NCI-H2107 (cell line): ENCODE measurements around the gene PLIN5.

Experiments used
- DNase-seq: peaks from one replicate; lab custom pipeline; 2025; lab: John Stamatoyannopoulos, UW

Gene PLIN5

DNA sequence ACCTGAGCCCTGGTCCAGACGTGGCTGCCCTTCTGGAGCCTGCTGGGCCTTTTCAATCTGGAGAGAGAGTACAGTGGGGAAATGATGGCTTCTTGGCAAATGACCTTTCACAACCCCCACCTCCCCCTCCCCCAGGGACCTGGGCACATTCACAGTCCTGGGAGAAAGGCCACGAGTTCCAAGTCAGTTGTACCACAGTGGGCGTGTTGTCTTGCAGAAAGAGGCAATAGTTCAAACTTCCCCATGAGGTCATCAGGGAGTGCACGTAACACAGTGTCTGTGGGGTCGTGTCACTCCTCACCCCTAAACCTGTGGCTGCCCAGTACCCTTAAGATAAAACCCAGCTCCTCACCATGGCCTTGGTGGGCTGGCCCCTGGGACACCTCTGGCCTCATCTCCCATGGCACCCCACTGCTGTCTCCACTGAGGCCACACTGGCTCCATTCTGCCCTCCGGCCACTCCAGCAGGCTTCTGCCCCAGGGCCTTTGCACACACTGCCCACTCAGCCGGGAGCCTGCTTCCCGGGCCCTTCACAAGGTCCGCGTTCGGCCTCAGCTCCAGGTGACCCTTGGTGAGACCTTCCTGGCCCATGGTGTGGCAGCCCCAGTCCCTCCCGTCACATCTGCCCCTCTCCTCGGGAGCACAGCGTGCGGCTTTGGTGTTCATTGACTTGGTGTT is 30.0 kb downstream of the PLIN5 start:
- DNase-seq: no peak

GRCh38 chr19:4504297-4504701 is 30.7 kb downstream of the PLIN5 start:
- DNase-seq: no peak

DNA sequence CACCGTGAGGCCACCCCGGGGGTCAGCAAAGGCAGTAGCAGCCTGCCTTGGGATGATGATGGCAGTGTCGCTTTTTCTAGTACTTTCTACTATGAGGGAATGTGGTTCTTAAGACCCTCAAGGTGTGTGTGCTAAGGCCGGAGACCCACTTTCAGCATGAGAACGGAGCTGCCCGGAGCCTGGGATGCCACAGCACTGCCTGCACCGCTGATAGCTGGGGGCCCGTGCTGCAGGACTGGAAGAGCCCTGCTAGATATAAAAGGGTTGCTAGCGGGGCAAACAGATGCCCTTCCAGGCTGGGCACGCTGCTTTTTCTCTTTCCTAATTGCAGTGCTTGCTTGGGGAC is 31.2 kb downstream of the PLIN5 start:
- no peak for DNase-seq

DNA sequence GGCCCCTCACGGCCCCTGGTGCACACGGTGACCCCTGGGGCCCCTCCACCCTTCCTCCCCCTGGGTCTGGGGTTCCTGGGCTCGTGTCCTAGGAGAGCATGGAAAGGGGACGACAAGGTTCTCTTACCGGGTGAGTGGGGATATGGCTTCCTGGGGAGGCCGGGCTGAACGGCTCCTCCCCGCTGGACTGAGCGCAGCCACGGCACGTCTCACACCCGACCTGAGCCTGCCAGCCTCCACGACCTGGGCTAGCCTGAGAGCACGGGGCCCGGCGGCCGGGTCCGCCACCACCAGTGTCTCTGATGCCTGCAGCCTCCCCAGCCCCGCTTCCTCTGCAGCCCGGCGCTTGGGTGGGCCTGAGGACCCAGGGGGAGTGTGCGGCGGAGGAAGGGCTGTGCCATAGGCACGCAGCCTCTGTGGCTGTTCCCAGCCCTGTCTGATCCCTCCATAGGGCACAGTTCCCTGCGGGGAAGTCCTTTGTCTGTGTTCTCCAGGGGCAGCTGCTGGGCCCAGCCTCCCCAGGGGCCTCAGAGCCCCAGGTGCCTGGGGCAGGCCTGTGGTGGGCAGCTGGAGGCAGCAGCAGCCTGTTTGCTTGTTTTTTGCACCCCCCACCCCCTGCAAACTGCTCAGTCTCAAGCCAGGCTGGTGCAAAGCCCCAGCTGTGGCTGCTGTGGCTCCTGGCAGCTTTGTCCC is 31.7 kb downstream of the PLIN5 start:
- DNase-seq: no peak

DNA sequence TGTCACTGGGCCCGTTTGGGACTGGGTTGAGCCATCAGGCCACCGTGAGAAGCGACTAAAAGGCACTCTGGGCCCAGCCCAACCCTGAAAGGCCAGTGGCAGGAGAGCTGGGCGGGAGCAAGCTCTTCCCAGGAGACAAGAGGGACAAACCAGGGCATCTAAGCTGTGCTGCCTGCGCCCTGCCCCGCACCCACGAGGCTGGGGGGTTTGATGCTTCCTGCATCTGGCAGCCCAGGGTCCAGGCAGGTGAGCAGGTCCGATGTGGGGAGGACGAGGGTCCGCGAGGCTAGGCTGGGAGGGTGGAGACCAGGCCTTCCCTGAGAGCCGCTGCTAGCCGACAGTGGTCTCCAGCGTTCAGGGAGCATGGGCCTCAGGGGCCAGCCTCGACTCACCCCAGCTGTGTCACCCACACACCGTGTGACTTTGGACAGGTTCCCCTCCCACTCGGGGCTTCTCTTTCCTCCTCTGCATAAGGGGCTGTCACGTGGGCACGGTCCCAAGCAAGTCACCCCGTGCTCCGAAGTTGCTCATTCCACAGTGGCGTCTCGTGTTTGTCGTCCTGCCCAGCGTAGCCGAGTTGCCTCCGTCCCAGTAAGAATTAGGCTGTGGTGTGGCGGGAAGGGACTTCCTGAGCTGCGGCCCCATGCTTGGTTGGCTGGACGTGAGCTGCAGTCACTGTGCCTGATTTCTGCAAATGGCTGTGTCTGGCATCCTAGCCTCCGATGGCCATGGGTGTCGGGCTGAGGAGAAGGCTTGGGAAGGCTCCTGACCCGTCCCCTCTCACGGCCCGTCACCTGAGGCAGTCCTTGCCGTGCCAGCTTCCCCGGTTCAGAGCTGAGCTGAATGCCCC is 32.5 kb downstream of the PLIN5 start:
- no peak for DNase-seq

GRCh38 chr19:4501691-4502090 is 33.3 kb downstream of the PLIN5 start:
- DNase-seq: no peak

DNA sequence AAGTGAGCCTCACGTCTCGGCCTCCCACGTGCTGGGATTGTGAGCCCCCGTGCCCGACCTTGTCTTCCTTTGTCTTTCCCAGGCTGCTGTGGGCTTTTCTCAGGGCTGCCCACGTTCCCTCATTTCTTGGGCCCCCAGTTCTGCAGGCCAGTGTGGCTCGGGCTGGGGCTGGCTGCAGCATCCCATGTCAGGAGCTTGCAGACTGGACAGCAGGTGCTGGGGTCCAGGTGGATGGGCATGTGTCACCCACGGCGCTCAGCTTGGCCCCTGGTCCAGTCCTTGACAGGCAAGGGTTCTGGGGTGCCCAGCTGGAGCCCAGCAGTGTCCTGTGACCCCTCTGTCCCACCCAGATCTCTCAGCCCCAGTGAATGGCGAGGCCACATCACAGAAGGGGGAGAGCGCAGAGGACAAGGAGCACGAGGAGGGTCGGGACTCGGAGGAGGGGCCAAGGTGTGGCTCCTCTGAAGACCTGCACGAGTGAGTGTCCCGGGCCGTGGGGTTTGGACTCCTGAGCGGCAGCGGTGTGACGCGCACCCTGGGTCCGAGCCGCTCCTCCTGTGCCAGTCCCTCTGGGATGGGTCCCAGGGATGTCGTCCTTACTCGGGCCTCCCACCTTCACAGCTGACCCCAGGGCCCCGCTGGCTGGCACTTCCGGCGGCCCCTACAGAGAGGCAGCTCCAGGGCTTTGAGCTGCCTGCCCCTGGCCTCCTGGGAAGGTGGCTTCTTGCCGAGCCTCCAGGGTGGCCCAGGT is 34.0 kb downstream of the PLIN5 start:
- DNase-seq: no peak

GRCh38 chr19:4499855-4500254 is 35.2 kb downstream of the PLIN5 start:
- DNase-seq: no peak

GRCh38 chr19:4499318-4499717 is 35.7 kb downstream of the PLIN5 start:
- no peak for DNase-seq

GRCh38 chr19:4498694-4499093 is 36.3 kb downstream of the PLIN5 start:
- DNase-seq: no peak

DNA sequence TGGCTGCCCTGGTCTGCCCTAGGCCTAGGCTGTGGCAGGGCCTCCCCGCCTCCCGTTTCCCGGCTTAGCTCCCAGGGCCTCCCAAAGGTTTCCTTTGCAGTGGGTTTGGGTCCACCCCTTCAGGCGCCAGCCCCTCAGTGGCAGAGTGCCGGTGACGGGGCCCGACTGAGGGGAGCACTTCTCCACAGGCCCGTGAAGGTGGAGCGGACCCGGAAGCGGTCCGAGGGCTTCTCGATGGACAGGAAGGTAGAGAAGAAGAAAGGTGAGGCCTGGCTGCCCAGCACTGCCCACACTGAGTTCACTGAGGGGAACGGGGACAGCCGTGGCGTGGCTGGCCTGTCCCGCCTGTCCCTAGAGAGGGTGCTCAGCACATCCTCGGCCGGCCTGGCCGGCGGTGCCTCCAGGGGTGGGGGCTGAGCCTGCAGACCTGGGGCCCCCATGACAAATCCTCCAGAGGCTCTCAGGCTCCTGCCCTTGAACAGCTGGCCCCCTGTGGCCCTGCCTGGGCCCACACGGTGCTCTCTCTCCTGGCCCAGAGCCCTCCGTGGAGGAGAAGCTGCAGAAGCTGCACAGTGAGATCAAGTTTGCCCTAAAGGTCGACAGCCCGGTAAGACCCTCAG is 37.1 kb downstream of the PLIN5 start:
- DNase-seq: no peak

- DNase-seq: no peak
These were observed 38.7 kb downstream of the PLIN5 start for GRCh38 chr19:4496304-4496703.

DNA sequence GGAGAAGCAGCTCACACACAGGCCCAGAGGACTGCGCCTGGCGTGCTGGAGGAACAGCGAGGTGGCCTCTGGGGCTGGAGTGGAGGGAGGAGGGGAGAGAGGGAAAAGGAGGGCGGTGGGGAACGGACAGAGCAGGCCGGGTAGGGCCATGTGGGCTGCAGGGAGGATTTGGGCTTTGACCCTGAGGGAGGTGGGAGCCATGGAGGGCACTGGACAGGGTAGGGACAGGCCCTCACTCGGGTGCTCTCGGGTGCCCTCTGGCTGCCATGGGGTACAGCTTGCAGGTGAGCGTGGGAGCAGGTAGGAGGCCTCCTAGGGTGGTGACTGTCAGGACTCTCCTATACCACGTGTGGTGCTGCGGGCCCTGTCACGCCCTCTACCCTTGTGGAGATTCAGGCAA is 39.6 kb downstream of the PLIN5 start:
- DNase-seq: no peak

- no peak for DNase-seq
These were observed 40.3 kb downstream of the PLIN5 start for GRCh38 chr19:4494691-4495064.

DNA sequence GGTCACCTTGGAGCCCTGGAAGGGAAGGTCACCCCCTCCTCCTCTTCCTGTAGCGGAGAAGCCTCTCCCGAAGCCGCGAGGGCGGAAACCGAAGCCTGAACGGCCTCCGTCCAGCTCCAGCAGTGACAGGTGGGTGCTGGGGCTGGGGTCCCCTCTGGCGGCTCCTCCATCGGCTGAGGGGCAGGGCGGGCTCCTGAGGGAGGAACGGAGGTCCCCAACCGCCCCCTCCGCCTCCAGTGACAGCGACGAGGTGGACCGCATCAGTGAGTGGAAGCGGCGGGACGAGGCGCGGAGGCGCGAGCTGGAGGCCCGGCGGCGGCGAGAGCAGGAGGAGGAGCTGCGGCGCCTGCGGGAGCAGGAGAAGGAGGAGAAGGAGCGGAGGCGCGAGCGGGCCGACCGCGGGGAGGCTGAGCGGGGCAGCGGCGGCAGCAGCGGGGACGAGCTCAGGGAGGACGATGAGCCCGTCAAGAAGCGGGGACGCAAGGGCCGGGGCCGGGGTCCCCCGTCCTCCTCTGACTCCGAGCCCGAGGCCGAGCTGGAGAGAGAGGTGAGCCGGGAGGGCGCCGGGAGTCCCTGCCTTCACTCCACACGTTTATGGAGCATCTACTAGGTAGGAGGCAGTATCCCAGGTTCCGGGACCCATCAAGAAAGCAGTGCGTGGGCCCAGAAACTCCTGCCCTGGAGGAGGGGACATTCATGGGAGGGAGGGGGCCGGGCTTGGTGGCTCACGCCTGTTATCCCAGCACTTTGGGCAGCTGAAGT is 40.9 kb downstream of the PLIN5 start:
- no peak for DNase-seq

DNA sequence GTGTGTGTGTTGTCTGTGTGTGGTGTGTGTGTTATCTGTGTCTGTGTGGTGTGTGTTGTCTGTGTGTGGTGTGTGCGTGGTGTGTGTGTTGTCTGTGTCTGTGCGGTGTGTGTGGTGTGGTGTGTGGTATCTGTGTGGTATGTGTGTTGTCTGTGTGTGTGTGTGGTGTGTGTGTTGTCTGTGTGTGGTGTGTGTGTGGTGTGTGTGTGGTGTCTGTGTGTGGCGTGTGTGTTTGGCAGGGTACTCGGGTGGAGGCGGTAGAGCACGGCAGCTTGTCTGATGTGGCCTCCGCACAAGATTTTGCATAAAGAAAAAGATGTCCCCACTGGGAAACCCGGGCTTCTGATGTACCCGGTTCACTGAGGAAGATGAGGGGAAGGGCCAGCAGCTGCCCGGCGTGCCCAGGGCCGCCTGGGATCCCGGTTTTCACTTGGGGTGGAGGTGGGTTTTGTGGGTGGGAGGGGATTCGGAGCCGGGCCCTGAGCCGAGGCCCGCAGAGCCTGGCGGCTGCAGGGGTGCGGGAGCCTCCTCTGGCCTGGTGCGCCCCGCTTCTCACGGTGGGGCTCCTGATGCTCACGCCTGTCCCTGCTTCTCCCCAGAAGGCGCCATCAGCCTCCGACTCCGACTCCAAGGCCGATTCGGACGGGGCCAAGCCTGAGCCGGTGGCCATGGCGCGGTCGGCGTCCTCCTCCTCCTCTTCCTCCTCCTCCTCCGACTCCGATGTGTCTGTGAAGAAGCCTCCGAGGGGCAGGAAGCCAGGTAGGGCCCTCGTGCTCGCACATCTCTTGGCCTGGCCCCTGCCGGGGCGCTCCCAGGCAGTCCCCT is 41.7 kb downstream of the PLIN5 start:
- DNase-seq: no peak

DNA sequence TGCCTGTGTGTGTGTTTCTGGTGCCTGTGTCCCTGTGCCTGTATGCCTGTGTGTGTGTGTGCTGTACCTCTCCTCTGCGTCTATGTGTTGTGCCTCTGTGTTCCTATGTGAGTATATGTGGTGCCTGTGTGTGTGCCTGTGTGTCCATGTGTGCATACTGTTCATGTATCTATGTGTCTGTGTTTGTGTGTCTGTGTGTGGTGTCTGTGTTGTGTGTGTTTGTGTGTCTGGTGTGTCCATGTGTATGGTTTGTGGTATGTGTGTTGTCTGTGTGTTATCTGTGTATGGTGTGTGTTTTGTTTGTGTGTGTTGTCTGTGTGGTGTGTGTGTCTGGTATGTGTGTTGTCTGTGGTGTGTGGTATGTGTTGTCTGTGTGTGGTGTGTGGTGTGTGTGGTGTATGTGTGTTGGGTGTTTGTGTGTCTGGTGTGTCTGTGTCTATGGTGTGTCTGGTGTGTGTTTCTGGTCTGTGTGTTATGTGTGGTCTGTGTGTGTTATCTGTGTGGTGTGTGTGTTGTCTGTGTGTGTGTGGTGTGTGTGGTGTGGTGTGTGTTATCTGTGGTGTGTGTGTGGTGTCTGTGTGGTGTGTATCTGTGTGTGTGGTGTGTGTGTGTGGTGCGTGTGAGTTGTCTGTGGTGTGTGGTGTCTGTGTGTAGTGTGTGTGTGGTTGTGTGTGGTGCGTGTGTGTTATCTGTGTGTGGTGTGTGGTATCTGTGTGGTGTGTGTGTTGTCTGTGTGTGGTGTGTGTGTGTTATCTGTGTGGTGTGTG is 42.5 kb downstream of the PLIN5 start:
- no peak for DNase-seq

- DNase-seq: no peak
These were observed 43.6 kb downstream of the PLIN5 start for GRCh38 chr19:4491446-4491845.

DNA sequence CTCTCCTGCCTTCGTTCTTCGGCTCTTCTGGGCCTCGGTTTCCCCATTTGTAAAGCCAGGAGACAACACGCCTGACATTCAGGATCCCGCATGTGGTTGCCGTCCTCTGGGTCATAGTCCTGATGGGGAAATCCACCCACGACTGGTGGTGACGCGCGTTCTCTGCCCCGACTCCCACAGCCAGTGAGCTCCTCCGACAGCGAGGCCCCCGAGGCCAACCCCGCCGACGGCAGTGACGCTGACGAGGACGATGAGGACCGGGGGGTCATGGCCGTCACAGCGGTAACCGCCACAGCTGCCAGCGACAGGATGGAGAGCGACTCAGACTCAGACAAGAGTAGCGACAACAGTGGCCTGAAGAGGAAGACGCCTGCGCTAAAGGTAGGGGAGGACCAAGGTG is 46.5 kb downstream of the PLIN5 start:
- no peak for DNase-seq

DNA sequence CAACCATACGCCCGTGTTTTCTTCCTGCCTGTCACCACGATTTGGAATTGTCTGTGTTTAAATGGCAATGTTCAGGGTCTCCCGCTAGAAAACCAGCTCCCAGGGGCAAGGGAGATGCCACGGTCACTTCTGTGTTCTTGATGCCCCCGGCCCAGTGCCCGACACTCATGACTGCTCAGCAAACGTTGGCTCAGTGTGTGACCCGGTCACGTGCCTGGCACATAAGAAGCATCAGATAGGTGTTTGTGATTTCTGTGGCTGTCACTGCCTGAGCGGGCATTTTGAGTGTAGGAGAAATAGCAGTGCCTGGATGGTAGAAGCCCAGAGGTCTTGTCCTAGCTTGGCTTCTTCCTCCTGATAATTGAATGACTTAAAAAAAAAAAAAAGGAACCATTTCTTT is 47.5 kb downstream of the PLIN5 start:
- no peak for DNase-seq
